ENCODE measurements around the gene ASAP2. TPM values are rescaled to one million over a fixed set of nuclear protein-coding genes. Genes with fewer than 3 reads are reported as not detected.

The ASAP2 gene
- total RNA-seq, 1 donor from 2014 or later: 23.7 TPM

DNA sequence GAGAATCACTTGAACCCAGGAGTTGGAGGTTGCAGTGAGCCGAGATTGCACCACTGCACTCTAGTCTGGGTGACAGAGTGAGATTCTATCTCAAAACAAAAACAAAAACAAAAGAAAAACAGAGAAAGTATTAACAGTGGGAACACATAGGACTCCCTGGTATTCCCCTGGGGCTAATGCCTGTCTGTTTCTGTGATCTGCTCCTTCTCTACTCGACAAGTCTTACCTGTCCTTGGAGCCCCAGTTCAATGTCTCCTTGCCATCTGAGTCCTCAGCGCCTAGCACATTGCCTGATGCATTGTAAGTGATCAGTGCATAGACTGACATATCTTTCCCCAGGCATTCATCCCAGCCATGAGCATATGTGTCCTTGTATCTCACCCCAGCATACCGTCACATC is 85.8 kb downstream of the ASAP2 start:
- no peak for DNase-seq (ENCODE audit: low read depth)

DNA sequence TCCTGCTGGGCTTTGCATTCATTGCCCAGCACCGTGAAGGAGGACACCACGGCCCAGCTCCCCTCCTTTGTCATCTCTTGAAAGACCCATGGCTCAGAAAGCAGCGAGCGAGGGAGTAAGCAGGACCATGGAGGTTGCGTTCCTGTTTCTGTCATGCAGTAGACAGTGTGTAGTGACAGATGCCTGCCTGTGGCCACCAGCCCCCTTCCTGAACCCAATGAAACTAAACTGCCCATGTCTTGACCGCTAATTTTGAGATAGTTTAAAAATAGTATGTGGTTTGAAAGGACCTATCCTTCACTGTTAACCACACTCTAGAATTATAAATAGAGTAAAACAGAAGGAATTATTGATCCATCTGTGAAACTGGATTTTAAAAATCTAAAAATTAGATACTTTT is 88.2 kb downstream of the ASAP2 start:
- peak; percentile 71 for DNase-seq (ENCODE audit: low read depth)

DNA sequence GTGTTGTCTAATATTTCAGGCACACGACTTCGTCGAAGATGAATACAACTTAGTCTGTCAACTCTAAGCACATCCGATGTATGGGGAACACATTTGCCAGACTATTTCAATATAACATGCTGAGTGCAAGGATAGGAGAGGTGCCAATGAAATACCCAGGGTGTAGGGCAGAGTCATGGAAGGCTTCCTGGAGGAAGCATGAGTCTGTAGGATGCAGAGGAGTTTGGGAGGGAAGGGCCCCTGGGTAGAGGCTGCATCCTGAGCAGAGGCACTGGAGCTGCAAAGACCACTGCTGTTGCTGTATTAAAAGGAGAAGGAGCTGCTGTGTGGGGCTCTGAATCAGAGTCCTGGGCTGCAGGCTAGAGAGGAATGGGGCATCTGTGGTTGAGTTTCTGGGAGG is 89.9 kb downstream of the ASAP2 start:
- DNase-seq (ENCODE audit: low read depth): no peak

DNA sequence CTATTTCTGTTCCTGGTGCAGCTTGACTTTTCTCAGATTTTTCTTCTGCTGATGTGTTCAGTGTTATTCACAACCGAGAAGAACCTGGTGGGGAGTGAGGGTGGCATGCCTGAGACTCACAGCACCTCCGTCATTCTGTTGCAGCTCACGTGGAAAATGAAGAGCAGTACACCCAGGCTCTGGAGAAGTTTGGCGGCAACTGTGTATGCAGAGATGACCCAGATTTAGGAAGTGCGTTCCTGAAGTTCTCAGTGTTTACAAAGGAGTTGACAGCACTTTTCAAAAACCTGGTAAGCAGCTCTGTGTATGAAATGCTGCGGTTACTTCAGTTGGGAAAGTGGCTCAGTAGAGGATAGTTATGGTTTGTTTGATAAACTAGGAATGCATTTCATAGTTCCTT is 90.5 kb downstream of the ASAP2 start:
- DNase-seq (ENCODE audit: low read depth): no peak

DNA sequence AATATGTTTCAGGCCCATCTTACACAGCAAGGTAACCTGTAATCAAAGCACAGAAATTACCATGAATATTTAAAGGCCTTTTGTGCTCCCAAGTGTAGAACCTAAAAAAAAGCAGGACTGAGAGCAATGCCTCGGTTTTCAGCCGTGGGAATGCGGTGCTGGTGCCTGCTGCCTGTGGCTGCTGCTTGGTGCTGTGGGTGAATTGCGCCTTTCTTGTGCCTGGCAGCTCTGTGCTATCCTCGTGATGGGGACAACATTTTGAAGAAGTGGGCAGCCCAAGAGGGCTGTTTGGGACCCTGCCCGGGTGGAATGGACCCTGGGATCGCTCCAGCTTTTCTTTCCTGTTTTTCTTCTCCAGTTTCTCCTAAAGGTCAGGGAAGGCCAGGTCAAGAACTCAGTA is 91.2 kb downstream of the ASAP2 start:
- no peak for DNase-seq (ENCODE audit: low read depth)

DNA sequence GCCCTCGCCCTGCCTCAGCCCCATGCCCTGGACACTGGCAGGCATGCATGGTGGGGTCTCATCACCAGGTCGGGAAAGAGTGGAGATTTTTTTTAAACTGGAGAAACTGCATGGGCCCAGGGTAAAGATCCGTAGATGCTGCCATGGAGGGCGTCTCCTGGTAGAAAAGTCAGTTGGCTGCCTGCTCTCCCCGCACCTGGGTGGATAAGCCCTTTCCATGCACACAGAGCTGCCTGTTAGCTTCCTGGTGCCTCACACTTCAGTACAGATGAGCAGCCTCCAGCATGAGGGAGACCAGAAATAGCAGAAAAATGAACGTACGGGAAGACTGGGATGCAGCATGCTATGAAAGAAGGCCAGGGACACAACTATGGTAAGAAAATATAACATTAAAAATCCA is 92.0 kb downstream of the ASAP2 start:
- DNase-seq (ENCODE audit: low read depth): no peak

DNA sequence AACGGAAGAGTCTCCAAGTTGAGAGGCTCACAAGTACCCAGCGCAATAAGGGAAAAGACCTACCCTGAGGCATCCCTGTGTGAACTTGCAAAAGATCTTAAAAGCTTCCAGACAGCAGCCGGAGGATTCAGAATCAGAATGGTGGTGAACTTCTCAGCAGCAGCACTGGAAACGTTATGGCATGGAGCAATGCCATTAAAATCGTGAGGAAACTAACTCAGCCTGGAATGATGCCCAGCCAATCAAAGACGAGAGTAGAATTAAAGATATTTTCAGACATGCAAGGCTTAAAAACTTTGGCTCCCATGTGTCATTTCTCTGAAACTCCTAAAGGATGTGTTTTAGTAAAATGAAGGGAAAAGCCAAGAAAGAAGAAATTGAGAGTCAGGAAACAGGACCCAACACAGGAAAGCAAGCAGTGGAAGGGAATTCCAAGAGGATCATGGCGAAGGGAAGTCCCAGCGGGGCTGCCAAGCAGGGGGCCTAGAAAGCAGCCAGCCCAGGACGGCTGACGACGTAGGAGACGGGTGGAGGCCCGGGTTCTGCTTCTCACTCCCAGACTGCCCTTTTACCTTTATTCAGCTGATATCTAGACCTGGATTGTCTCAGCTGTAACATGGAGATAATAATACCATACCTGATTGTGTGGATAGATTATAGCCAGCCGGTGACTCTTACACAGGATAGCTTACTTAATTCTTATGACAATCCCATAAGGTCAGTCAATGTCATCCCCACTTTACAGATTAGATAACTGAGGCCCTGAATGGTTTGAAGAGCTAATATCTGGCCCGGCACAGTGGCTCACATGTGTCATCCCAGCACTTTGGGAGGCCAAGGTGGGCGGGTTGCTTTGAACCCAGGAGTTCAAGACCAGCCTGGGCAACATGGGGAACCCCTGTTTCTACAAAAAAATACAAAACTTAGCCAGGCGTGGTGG is 92.8 kb downstream of the ASAP2 start:
- no peak for DNase-seq (ENCODE audit: low read depth)

DNA sequence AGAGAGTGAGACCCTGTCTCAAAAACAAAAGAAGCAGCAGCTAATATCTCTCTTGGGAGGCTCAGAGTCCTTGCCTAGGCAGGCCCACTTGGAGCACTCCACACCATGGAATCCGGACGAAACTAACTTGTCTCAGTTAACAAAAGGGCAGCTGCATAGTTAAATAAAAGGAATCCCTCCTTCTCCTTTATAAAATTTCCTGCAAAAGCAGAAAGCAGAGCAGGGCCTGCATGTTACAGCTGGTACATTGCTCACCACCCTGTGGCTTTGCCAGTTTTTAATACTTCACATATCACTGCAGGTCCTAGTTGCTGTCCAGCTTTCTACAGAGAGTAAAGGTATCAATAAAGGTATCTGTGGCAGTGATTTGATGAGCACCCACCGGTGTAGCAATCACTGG is 93.6 kb downstream of the ASAP2 start:
- DNase-seq (ENCODE audit: low read depth): peak; percentile 20

DNA sequence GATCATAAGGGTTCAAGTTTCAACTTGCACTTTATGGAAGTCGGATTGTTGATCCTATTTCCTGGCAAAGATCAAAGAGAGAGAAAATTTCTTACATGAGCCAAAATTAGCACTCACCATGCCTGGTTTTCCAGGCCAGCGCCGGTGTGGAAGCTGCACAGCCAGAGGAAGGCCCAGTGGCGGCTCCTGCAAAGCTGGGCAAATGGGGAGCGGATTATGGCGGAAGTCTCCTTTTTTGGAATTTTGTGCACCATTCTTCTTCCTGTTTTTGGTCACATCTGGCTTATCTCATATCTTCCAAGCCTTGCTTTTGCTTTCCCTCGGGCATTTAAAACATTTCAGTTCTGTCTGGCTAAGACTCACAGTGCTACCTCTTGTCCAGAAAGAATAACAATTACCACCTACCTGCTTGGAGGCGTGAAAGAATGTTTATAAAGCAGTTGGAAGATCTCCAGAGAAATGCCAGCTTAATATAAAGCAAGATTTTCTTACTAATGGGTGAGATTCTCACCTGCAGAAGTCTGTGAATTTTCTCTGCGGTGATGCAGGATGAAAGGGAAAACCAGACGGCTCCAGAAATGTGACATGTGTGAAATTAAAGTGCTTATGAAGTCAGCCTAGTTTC is 94.3 kb downstream of the ASAP2 start:
- no peak for DNase-seq (ENCODE audit: low read depth)

DNA sequence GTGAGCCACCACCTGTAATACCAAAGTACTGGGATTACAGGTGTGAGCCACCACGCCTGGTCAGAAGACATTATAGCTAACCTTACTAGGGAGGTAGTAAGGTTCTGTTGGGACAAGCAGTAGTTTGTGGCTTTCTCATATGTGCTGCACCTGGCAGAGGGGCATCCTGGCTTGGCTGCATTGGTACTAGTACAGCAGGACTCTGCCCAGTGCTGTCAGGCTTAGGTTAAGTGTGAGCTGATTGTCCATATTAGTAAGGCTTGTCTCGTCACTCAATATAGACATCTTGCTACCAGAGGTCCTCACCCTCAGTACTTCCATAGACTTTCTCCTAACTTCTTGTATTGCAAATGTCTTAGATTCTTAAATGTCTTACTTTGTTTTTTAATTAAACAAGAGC is 96.1 kb downstream of the ASAP2 start:
- no peak for DNase-seq (ENCODE audit: low read depth)

DNA sequence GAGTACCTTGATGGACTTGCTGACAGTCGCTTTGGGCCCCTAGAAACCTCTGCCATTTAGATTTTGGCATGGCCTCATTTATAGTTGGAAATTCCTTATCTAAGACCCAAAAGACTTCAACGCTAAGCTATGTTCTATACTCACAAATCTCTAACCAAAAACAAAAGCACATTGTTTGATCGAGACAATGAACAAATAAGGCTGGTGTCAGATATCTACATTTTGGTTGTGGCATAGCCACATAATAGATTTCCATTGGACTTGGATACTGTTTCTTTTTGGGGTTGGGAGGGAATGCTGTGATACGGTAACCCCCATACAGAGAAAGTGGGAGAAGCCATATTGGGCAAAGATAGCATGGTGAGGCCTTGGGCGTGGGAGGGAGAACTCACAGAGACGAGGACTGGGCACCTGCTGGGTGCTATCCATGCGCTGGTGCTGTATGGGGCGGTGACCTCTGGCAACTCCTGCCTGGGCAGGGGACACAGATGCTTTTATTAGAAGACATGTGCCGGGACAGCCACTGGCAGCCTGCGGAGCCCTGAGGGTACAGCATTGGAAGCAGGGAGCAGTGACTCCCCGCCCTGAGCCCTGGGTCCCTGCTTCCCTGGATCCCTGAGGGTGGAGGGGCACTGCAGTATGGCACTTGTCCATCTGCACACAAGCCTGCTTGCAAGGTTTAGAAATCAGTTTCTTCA is 97.1 kb downstream of the ASAP2 start:
- no peak for DNase-seq (ENCODE audit: low read depth)

DNA sequence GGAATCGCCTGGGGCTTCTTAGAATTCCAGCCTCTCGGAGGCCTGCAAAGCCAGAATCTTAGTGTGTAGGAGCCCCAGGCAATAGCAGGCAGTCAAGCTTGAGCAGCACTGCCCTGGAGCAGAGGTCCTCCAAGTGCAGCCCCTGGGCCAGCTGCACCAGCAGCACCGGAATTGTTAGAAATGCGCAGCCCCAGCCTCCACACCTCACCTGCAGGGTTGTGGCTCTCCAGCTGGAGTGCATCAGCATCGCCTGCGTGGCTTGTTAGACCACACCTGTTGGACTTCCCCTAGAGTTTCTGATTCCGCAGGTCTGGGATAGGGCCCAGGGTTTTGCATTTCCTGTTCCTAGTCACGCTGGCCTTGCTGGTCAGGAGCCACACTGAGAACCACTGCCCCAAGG is 100.3 kb downstream of the ASAP2 start:
- DNase-seq (ENCODE audit: low read depth): no peak

DNA sequence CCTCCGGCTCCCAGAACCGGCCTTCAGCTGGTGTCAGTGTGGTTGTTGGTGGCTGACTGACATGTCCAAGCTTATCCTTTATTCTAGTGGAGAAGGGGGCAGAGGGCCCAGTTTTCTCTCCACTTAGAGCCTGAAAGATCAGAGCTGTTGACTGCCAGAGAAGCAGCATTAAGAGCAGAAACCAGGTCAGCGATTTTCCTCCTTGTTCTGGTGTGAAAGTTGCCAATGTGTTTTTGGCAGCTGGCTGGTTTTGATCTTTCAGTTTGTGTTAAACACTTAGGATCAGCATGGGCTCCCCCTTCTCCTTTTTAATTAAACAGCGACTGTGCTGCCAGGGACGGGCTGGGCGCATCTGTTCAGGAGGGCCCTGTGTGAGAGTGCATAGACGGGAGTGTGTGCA is 100.9 kb downstream of the ASAP2 start:
- no peak for DNase-seq (ENCODE audit: low read depth)

DNA sequence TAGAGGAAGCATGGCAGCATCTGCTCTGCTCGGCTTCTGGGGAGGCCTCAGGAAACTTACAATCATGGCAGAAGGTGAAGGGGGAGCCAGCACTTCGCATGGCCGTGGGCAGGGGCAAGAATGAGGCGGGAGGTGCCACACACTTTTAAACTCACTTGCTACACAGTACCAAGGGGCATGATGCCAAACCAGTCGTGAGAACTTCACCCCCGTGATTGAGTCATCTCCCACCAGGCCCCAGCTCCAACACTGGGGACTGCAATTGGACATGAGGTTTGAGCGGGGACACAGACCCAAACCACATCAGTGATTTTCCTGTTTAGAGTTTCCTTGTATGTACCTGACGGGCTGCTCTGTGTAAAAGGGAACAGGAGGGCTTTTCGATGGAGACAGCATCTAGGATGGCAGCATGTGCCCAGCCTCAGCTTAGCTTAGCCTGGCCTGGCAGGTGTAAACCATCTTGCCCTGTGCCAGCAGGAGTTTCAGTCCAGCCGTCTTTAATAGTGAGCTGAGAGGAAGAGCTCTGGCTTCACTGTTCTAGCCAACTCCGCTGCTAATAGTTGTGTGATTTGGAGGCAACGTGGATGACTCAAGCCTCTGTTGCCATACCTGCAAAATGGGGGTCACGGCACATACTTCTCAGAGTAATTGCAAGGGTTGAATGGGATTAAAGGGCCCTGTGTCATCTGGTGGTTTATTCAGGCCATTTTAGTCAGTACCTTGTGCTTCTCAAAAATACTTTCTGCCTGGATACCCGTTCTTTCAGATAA is 101.8 kb downstream of the ASAP2 start:
- peak; percentile 78 for DNase-seq (ENCODE audit: low read depth)

DNA sequence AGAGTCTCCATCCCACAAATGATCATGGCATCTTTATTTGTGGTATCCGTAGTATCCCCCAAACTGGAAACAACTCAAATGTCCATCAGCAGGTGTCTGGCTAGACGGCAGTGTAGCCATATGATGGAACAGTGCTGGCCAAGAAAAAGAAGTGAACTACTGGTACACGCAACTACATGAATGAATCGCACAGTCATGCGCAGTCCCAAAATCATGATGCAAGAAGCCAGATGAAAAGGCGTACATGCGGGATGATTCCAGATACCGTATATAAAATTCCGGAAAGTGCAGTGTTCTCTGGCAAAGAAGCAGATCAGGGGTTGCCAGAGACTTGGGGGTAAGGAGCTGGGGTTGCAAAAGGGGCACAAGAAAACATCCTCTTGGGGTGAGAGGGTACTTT is 102.5 kb downstream of the ASAP2 start:
- no peak for DNase-seq (ENCODE audit: low read depth)

DNA sequence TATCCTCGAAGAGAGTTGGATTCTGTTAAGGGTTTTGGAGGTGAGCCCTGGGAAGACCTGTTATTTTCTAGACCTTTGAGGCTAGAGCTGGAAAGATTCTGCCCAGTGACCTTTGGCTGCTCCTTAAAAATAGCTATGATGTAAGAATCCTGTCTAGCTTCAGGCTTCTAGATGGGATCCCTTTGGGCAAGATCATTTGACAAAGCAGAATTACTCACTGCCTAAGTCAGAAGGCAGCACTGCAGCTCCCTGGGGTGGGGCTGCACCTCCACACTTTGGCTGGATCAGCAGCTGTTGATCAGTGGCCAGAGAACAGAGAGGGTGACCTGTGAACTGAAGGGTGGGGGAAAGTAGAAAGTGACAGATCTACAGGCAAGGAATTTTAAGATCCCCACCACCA is 103.8 kb downstream of the ASAP2 start:
- DNase-seq (ENCODE audit: low read depth): peak; percentile 96

DNA sequence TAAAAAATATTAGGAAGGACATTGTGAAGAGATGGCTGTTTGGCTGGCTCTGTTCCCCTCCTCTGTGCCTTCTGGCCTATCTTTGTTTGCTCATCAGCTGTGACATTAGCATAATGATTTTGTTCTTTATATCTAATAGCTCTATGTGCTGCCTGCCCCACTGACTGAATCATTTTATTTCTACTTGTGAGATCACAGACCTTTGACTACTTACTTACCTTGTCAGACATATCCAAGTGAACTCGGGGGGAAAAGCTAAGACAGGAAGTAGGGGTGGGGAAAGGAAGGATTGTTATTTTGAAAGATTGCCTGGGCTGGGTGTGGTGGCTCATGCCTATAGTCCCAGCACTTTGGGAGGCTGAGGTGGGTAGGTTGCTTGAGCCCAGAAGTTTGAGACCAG is 104.2 kb downstream of the ASAP2 start:
- peak; percentile 33 for DNase-seq (ENCODE audit: low read depth)

DNA sequence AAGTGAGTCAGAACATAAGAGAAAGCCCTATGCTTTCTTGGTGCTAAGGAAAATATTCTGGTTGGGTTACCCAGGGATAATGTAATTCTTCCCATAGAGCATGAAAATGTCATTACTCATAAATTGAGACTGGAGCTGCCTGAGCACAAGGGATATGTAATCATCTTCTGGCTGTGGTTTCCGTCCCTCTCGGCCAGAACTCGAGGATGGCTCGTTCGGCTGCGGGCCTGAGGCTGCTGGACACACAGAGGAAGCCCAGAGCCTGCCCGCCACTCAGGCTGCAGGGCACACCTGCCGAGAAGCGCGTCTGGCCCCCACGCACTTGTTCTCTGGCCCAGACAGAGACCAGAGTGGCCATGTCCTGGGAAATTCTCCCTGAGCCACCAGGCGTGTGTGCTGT is 104.9 kb downstream of the ASAP2 start:
- peak; percentile 92 for DNase-seq (ENCODE audit: low read depth)

DNA sequence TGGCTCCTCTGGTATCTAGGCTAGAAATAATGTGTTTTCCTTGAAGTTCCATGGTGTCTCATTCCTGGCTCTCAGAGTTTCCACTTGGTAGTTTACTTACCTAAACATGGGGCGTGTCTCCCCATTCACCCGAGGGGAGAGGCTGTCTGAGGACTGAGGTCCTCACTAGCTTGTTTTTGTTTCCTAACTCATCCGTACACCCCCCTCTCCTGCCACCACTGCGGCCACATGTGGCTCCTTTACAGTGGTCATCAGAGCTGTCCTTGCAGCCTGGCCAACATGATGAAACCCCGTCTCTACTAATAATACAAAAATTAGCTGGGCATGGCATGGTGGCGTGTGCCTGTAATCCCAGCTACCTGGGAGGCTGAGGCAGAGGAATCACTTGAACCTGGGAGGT is 106.0 kb downstream of the ASAP2 start:
- no peak for DNase-seq (ENCODE audit: low read depth)

DNA sequence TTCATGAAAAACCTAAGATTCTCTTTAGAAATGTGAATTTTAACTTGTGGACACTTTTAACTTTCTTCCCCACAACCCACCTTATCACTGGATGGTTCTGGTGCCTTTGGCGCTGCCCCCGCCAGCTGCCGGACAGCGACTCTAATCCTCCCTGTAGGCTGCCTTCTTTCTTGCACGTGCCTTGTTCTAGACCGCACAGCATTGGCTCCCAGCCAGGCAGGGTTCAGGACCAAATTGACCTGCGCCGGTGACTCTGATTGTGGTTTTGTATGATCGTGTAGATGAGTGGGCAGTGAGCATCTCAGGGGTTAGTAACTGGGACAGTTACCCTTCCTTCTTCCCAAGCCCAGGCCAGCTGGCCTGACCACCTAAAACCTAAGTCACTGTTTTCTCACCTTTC is 106.8 kb downstream of the ASAP2 start:
- DNase-seq (ENCODE audit: low read depth): no peak

DNA sequence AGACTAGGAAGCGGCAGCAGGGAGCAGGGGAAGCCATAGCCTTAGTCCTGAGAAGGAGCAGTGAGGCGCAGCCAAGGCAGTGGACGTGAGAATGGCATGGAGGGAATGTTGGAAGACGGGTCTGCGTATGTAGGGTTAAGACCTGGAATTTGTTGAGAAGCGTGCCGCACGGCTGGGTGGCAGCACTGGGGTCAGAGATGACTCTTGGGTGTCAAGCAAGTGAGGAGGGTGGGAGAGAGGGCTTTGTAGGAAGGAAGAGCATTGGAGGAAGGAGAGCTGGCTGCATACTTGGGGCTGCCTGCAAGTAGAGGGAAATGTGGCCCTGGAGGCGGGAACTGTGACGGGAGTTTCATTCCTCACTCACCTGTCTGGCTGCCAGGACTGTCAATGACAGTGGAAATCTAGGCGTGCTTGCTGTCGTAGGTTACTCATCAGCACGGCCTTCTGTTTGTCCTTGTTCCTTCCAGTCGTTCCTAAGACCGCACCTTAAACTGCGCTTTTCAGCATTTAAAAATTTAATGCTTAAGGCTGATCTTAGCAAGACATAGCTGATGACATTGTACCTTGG is 108.8 kb downstream of the ASAP2 start:
- no peak for DNase-seq (ENCODE audit: low read depth)
